Fibroblast of villous mesenchyme (primary cell): ENCODE data around the gene AOPEP. TPM values are rescaled to one million over a fixed set of nuclear protein-coding genes. Genes with fewer than 3 reads are reported as not detected.

ENCODE experiments used
- DNase-seq: peaks from one replicate; pipeline ENCODE4 v3.0.0-alpha.2; 2010; ENCODE audit warnings: low read depth
- H3K4me3 ChIP-seq: 2 replicates; pipeline ENCODE4 v1.5.1; 2011; ENCODE audit warnings: low read depth, mild to moderate bottlenecking, low read length
- CTCF ChIP-seq: IDR thresholded peaks from 2 replicates; pipeline ENCODE4 v1.5.1; 2012; ENCODE audit warnings: low read depth, mild to moderate bottlenecking, low read length; ENCODE audit not compliant: insufficient read depth
- total RNA-seq: library from RNA; depleted of rRNA; stranded (reverse); fragments of >200 nt; gene quantifications from 2 replicates; pipeline ENCODE4 v1.2.3, GENCODE V29; 2012

Gene AOPEP
- total RNA-seq, 1 donor = 153 TPM

- H3K4me3 ChIP-seq = no peak overlapping the region
- no peak for DNase-seq
- TF ChIP-seq CTCF = no peak
These were observed 385.2 kb downstream of the AOPEP start for GRCh38 chr9:95111716-95112115.

- no peak overlapping the region for H3K4me3 ChIP-seq
- no peak for TF ChIP-seq CTCF
- no peak for DNase-seq
These were observed 386.2 kb downstream of the AOPEP start for GRCh38 chr9:95112436-95113280.

- no peak for TF ChIP-seq CTCF
- no peak for DNase-seq
- no peak overlapping the region for H3K4me3 ChIP-seq
These were observed 388.6 kb downstream of the AOPEP start for GRCh38 chr9:95115104-95115503.

GRCh38 chr9:95116002-95116807, 389.7 kb downstream of the AOPEP start:
- TF ChIP-seq CTCF = peak; percentile 51
- no peak for DNase-seq
- no peak overlapping the region for H3K4me3 ChIP-seq

- no peak for DNase-seq
- H3K4me3 ChIP-seq = no peak overlapping the region
- TF ChIP-seq CTCF = no peak
These were observed 390.3 kb downstream of the AOPEP start for GRCh38 chr9:95116808-95117204.

GRCh38 chr9:95118596-95118995, 392.1 kb downstream of the AOPEP start:
- DNase-seq = no peak

More at GRCh38 chr9:95118596-95118995, 392.1 kb downstream of the AOPEP start:
- no peak overlapping the region for H3K4me3 ChIP-seq
- TF ChIP-seq CTCF = no peak
